Panc1 (cell line): ENCODE results near the gene IFT122. TPM values are rescaled to one million over a fixed set of nuclear protein-coding genes. Genes with fewer than 3 reads are reported as not detected.

Source experiments
- ATAC-seq: fragments of 200-7000 bp; cut with Tn5 transposase; 2 replicates; pipeline ENCODE4 v1.9.1; 2020; ENCODE audit warnings: mild to moderate bottlenecking, moderate library complexity
- BruUV-seq: library from RNA; stranded (reverse); fragments of 400-500 nt; replicated peaks from 2 replicates; lab custom pipeline; 2021; lab: Mats Ljungman, UMichigan
- CTCF ChIA-PET: fragments of 300-600 bp; sonication (Branson Sonifier 250); formaldehyde crosslinking; loops from one replicate; lab custom pipeline; 2022; ENCODE audit warnings: antibody characterized with exemption; lab: Charles Lee
- POLR2A ChIA-PET: fragments of 300-600 bp; sonication (Branson Sonifier 250); formaldehyde crosslinking; loops from one replicate; lab custom pipeline; 2022; ENCODE audit warnings: antibody characterized with exemption; lab: Charles Lee
- DNase-seq: peaks from one replicate; pipeline ENCODE4 v3.0.0-alpha.2; 2010; ENCODE audit warnings: low read depth, low spot score
- H3K27ac ChIP-seq: 2 replicates; pipeline ENCODE4 v1.5.1; 2011; ENCODE audit warnings: mild to moderate bottlenecking, low read length, inconsistent platforms
- H3K27me3 ChIP-seq: fragments of 200-500 bp; sonication (Bioruptor generic); 2 replicates; pipeline ENCODE4 v1.6.0; 2014; ENCODE audit warnings: low read length, inconsistent platforms; ENCODE audit not compliant: control insufficient read depth, insufficient read depth
- H3K36me3 ChIP-seq: fragments of 200-500 bp; sonication (Bioruptor generic); 2 replicates; pipeline ENCODE4 v1.5.1; 2014; ENCODE audit warnings: inconsistent platforms, mild to moderate bottlenecking, low read length, moderate library complexity; ENCODE audit not compliant: control insufficient read depth, insufficient read depth
- H3K4me1 ChIP-seq: 2 replicates; pipeline ENCODE4 v1.5.1; 2011; ENCODE audit warnings: inconsistent platforms, mild to moderate bottlenecking, low read length, moderate library complexity; ENCODE audit not compliant: control insufficient read depth, insufficient read depth
- H3K4me3 ChIP-seq, 2 experiments: 2 replicates each; pipeline ENCODE4 v1.5.1; 2011 to 2012; ENCODE audit warnings: low read depth in 2 of 2, low read length in 2 of 2, mild to moderate bottlenecking in 2 of 2, inconsistent platforms in 1 of 2, moderate library complexity in 1 of 2
- H3K9me3 ChIP-seq: fragments of 200-500 bp; sonication (Bioruptor generic); 2 replicates; pipeline ENCODE4 v1.5.1; 2014; ENCODE audit warnings: low read depth, mild to moderate bottlenecking, inconsistent platforms, low read length, moderate library complexity; ENCODE audit not compliant: control insufficient read depth, insufficient read depth
- POLR2AphosphoS5 ChIP-seq: IDR thresholded peaks from 2 replicates; pipeline ENCODE4 v1.6.1; 2012; ENCODE audit warnings: mild to moderate bottlenecking, low read depth, low read length, moderate library complexity
- SIN3A ChIP-seq: IDR thresholded peaks from 2 replicates; pipeline ENCODE4 v1.6.1; 2012; ENCODE audit warnings: low read depth, mild to moderate bottlenecking, low read length, moderate library complexity, borderline replicate concordance; ENCODE audit not compliant: insufficient read depth
- TCF7L2 ChIP-seq: IDR thresholded peaks from 2 replicates; pipeline ENCODE4 v1.6.1; 2011; ENCODE audit warnings: mild to moderate bottlenecking, low read depth, low read length, inconsistent platforms
- in situ Hi-C: cut with HindIII; loops from 2 replicates; pipeline ENCODE4 v1.10.0; 2016; ENCODE audit warnings: low sequenced_read_pairs, low pct_unique_long_range_greater_than_20kb
- intact Hi-C: fragments of 100-400 bp; cut with micrococcal nuclease; formaldehyde crosslinking; loops from one replicate; pipeline ENCODE4 v1.10.0; 2022; ENCODE audit not compliant: unreplicated experiment
- total RNA-seq: library from RNA; stranded (reverse); gene quantifications from one replicate; pipeline ENCODE4 v1.2.1, GENCODE V29; 2021; ENCODE audit not compliant: unreplicated experiment
- TF ChIP-seq, protein P1 (sequence below), 2 experiments: IDR thresholded peaks; 2 replicates each; pipeline ENCODE4 v1.6.1; 2011 to 2012; ENCODE audit warnings: low read depth in 2 of 2, control low read depth in 1 of 2, low read length in 1 of 2, mild to moderate bottlenecking in 1 of 2, moderate library complexity in 1 of 2; ENCODE audit not compliant: insufficient read depth in 1 of 2
- TF ChIP-seq, protein P2 (sequence below): fragments of 450-650 bp; IDR thresholded peaks from 2 replicates; pipeline ENCODE4 v1.5.1; 2017; ENCODE audit warnings: mild to moderate bottlenecking

IFT122 gene
- total RNA-seq, 1 experiment from 2014 or later = 52.4 TPM

DNA sequence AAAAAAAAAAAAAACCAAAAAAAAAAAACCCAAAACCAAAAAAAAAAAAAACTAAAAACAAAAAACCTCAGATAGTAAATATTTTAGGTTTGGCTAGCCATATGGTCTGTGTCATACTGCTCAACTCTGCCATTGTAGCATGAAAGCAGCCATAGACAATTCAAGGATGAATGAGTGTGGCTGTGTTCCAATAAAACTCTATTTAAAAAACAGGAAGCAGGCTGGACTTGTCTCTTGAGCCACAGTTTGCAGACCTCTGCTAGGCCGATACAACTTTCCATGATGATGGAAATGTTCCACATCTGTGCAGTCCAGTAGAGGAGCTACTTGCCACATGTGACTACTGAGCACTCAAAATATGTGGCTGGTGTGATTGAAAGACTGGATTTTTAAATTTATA, 22.7 kb upstream of the IFT122 start:
- ATAC-seq = no peak
- no peaks in the 10 kb centered on the region for H3K9me3 ChIP-seq
- no peak overlapping the region for H3K4me3 ChIP-seq
- H3K4me1 ChIP-seq = no peaks in the 10 kb centered on the region
- no TSS peak for BruUV-seq
- no peaks in the 10 kb centered on the region for H3K27me3 ChIP-seq
- no peak for DNase-seq
- H3K27ac ChIP-seq = no peak overlapping the region
- in situ Hi-C loops = no loop called here
- TF ChIP-seq POLR2AphosphoS5 = no peak
- ChIA-PET POLR2A (no interaction called here), CTCF (no interaction called here)
- intact Hi-C loops = no loop called here
- H3K36me3 ChIP-seq = no peaks in the 10 kb centered on the region

DNA sequence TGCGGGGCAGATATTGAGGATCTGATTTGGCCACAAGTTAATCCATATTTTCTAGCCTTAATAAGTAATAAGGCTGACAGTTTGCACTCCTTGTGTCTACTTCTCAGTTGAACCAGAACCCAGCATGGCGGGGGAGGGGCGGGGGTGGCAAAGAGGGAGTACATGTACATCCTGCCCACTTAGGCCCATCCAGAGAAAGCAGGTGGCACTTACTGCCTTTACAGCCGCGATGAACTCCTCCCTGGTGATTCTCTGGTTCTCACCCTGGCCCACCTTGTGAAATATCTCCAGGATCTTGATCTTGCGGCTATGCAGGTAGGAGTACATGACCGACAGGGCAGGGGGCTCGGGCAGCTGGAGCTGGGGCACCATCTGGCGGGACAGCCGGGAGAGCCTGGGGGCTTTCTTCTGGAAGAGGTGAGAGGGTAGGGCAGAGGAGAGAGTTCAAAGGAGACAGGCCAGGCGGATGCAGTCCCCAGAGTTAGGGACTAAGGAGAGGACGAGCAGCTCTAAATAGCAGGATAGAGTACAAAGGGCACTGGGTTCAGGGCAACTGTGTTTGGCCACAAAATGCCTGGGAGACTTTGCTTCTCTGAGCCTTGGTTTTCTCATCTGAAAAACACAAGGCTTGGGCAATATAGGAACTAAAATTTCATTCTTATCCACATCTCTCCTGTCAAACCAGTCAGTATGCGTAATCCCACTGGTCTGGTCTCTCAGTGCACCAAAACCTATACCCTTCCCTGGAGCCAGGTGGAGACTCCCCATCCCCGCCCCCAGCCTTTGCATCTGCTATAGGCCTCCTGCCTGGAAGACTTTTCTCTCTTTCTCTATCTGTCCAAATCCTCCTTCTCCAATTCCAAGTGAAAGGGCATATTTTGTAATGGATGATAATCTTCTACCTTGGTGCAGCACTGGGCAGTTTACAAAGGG, 21.7 kb upstream of the IFT122 start:
- DNase-seq (no peak), ATAC-seq (no peak)
- H3K9me3 ChIP-seq = no peaks in the 10 kb centered on the region
- POLR2A ChIA-PET = no interaction called here
- intact Hi-C loops (no loop called here), in situ Hi-C loops (no loop called here)
- H3K27ac ChIP-seq = no peak overlapping the region
- BruUV-seq = no TSS peak
- H3K36me3 ChIP-seq = no peaks in the 10 kb centered on the region
- CTCF ChIA-PET = no interaction called here
- H3K27me3 ChIP-seq = no peaks in the 10 kb centered on the region
- TF ChIP-seq, protein P1, sequence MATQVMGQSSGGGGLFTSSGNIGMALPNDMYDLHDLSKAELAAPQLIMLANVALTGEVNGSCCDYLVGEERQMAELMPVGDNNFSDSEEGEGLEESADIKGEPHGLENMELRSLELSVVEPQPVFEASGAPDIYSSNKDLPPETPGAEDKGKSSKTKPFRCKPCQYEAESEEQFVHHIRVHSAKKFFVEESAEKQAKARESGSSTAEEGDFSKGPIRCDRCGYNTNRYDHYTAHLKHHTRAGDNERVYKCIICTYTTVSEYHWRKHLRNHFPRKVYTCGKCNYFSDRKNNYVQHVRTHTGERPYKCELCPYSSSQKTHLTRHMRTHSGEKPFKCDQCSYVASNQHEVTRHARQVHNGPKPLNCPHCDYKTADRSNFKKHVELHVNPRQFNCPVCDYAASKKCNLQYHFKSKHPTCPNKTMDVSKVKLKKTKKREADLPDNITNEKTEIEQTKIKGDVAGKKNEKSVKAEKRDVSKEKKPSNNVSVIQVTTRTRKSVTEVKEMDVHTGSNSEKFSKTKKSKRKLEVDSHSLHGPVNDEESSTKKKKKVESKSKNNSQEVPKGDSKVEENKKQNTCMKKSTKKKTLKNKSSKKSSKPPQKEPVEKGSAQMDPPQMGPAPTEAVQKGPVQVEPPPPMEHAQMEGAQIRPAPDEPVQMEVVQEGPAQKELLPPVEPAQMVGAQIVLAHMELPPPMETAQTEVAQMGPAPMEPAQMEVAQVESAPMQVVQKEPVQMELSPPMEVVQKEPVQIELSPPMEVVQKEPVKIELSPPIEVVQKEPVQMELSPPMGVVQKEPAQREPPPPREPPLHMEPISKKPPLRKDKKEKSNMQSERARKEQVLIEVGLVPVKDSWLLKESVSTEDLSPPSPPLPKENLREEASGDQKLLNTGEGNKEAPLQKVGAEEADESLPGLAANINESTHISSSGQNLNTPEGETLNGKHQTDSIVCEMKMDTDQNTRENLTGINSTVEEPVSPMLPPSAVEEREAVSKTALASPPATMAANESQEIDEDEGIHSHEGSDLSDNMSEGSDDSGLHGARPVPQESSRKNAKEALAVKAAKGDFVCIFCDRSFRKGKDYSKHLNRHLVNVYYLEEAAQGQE (IDR thresholded peaks at IDR 0.05; ENCODE audit: insufficient read depth in 1 of 2, low read depth in 2 of 2, low read length in 1 of 2) = no peak
- TF ChIP-seq TCF7L2 = no peak
- TF ChIP-seq, protein P2, sequence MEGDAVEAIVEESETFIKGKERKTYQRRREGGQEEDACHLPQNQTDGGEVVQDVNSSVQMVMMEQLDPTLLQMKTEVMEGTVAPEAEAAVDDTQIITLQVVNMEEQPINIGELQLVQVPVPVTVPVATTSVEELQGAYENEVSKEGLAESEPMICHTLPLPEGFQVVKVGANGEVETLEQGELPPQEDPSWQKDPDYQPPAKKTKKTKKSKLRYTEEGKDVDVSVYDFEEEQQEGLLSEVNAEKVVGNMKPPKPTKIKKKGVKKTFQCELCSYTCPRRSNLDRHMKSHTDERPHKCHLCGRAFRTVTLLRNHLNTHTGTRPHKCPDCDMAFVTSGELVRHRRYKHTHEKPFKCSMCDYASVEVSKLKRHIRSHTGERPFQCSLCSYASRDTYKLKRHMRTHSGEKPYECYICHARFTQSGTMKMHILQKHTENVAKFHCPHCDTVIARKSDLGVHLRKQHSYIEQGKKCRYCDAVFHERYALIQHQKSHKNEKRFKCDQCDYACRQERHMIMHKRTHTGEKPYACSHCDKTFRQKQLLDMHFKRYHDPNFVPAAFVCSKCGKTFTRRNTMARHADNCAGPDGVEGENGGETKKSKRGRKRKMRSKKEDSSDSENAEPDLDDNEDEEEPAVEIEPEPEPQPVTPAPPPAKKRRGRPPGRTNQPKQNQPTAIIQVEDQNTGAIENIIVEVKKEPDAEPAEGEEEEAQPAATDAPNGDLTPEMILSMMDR = no peak
- no peak for TF ChIP-seq POLR2AphosphoS5
- no peak for TF ChIP-seq SIN3A
- no peak overlapping the region for H3K4me3 ChIP-seq
- H3K4me1 ChIP-seq = no peaks in the 10 kb centered on the region

DNA sequence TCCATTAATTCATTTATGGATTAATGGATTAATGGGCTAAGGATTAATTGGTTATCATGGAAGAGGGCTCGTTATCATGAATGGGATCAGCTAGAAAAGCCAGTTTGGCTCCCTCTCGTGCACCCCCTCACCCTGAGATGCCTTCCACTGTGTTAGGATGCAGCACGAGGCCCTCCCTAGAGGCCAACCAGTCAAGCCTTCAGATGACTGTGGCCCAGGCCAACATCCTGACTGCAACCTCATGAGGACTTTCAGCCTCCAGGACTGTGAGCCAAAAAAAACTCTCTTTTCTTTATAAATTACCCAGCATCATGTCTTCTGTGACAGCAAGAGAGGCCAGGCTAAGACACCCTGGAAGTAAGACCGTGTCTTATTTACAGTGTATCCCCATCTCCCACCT, 20.5 kb upstream of the IFT122 start:
- Histone ChIP-seq H3K36me3 (no peaks in the 10 kb centered on the region), H3K4me1 (no peaks in the 10 kb centered on the region), H3K27me3 (no peaks in the 10 kb centered on the region), H3K9me3 (no peaks in the 10 kb centered on the region), H3K27ac (no peak overlapping the region), H3K4me3 (no peak overlapping the region)
- TF ChIP-seq, protein P1 (IDR thresholded peaks at IDR 0.05; ENCODE audit: insufficient read depth in 1 of 2, low read depth in 2 of 2, low read length in 1 of 2) = no peak
- TF ChIP-seq POLR2AphosphoS5 (no peak), TCF7L2 (no peak), SIN3A (no peak)
- TF ChIP-seq, protein P2 = no peak
- BruUV-seq = no TSS peak
- POLR2A ChIA-PET = no interaction called here
- CTCF ChIA-PET = no interaction called here
- intact Hi-C loops = no loop called here
- DNase-seq (no peak), ATAC-seq (no peak)
- in situ Hi-C loops = no loop called here
